DND-41 (cell line): ENCODE measurements around the gene XAGE3.
"Not testable (repeated sequence)": the region's sequence is repeated elsewhere in the genome, so short reads cannot be mapped to it uniquely, and the experiment has no call there.

Experiments used
- CTCF ChIP-seq: IDR thresholded peaks from 2 replicates; pipeline ENCODE4 v1.5.1; 2012; ENCODE audit warnings: borderline replicate concordance, low read length, moderate library complexity, mild to moderate bottlenecking; ENCODE audit not compliant: poor library complexity, severe bottlenecking; ENCODE audit errors: extremely low read depth
- EZH2 ChIP-seq: IDR thresholded peaks from 3 replicates; pipeline ENCODE4 v1.6.1; 2012; ENCODE audit warnings: borderline replicate concordance, low read depth, mild to moderate bottlenecking, moderate library complexity, low read length, inconsistent platforms; ENCODE audit not compliant: severe bottlenecking

- TF ChIP-seq CTCF, EZH2: not testable (repeated sequence)
Observed at GRCh38 chrX:52873825-52874224, 5.9 kb upstream of the XAGE3 start.
